ENCODE measurements around the gene MST1.
A peak's percentile ranks its signal among the peaks of the same experiment; 100 is the strongest.

- no peak for TF ChIP-seq REST (IDR thresholded peaks at IDR 0.05; ENCODE audit: low read depth)
- no peak for TF ChIP-seq CEBPB (IDR thresholded peaks at IDR 0.05)
- TF ChIP-seq EGR1 (IDR thresholded peaks at IDR 0.05), result peak; percentile 63; the same call in 1 of the 2 replicates
- no peak for TF ChIP-seq FOXM1 (IDR thresholded peaks at IDR 0.05; ENCODE audit: borderline replicate concordance, low read depth)
- no peak for TF ChIP-seq EP300 (IDR thresholded peaks at IDR 0.05; ENCODE audit: borderline replicate concordance)
- no peak for TF ChIP-seq TAF1 (IDR thresholded peaks at IDR 0.05; ENCODE audit: low read depth)
- no peak for TF ChIP-seq USF1 (IDR thresholded peaks at IDR 0.05)
- TF ChIP-seq YY1 (IDR thresholded peaks at IDR 0.05; ENCODE audit: low read depth), result no peak
- TF ChIP-seq TCF12 (IDR thresholded peaks at IDR 0.05; ENCODE audit: low read depth), result no peak
- TF ChIP-seq RAD21 (IDR thresholded peaks at IDR 0.05; ENCODE audit: low read depth), result no peak
- TF ChIP-seq, protein P1, sequence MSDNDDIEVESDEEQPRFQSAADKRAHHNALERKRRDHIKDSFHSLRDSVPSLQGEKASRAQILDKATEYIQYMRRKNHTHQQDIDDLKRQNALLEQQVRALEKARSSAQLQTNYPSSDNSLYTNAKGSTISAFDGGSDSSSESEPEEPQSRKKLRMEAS (IDR thresholded peaks at IDR 0.05), result no peak
- no peak for TF ChIP-seq NFIC (IDR thresholded peaks at IDR 0.05)
These were observed 6.1 kb downstream of the MST1 start for GRCh38 chr3:49683162-49683561.

Data from Ishikawa (cell line).